SK-N-SH (cell line): Measurements from ENCODE around the gene LRP5. TPM values are rescaled to one million over a fixed set of nuclear protein-coding genes. Genes with fewer than 3 reads are reported as not detected.

Experiments used
- CTCF ChIA-PET: fragments of 300-600, 350-600 bp; formaldehyde crosslinking; extraction: SDS; loops from one replicate; lab custom pipeline; 2021; lab: Yijun Ruan, JAX
- POLR2A ChIA-PET: fragments of 350-600 bp; sonication (Branson Sonifier 250); formaldehyde crosslinking; extraction: SDS; loops from one replicate; lab custom pipeline; 2020; ENCODE audit warnings: antibody characterized with exemption, inconsistent platforms; lab: Yijun Ruan, JAX
- DNase-seq: peaks from one replicate; pipeline ENCODE4 v3.0.0; 2012
- H2AFZ ChIP-seq: fragments of 200-600 bp; sonication (generic); 2 replicates; pipeline ENCODE4 v1.8.1; 2016; ENCODE audit warnings: antibody characterized with exemption, mild to moderate bottlenecking, low read depth
- H3F3A ChIP-seq: fragments of 200-600 bp; sonication (generic); replicated peaks from 2 replicates; pipeline ENCODE3; 2016; ENCODE audit warnings: antibody characterized with exemption, mild to moderate bottlenecking; ENCODE audit not compliant: insufficient read depth
- H3K27ac ChIP-seq, 2 experiments: fragments of 200-500 bp in 1 of 2; fragments of 200-600 bp in 1 of 2; sonication (Bioruptor generic) in 1 of 2; sonication (generic), shearing (Covaris generic) in 1 of 2; 2 replicates each; pipeline versions ENCODE4 v1.5.1 to v1.6.1; 2014 to 2016; ENCODE audit warnings: low read depth in 2 of 2, inconsistent platforms in 1 of 2, low read length in 1 of 2, mild to moderate bottlenecking in 1 of 2, mixed read lengths in 1 of 2
- H3K27me3 ChIP-seq: fragments of 200-600 bp; sonication (generic), shearing (Covaris generic); 2 replicates; pipeline ENCODE4 v1.6.1; 2016; ENCODE audit warnings: mixed run types; ENCODE audit not compliant: insufficient read depth
- H3K36me3 ChIP-seq, 2 experiments: fragments of 200-500 bp in 1 of 2; fragments of 200-600 bp in 1 of 2; sonication (Bioruptor generic) in 1 of 2; sonication (generic) in 1 of 2; replicated peaks in 1 of 2; 2 replicates each; pipeline versions ENCODE3 to v1.5.1; 2014 to 2016; ENCODE audit warnings: low read length in 1 of 2, mild to moderate bottlenecking in 1 of 2; ENCODE audit not compliant: insufficient read depth in 2 of 2, control insufficient read depth in 1 of 2
- H3K4me1 ChIP-seq, 2 experiments: fragments of 200-500 bp in 1 of 2; fragments of 200-600 bp in 1 of 2; sonication (Bioruptor generic) in 1 of 2; sonication (generic), shearing (Covaris generic) in 1 of 2; 2 replicates each; pipeline versions ENCODE4 v1.5.1 to v1.6.1; 2014 to 2016; ENCODE audit warnings: low read depth in 1 of 2, low read length in 1 of 2, mixed run types in 1 of 2; ENCODE audit not compliant: insufficient read depth in 2 of 2, control insufficient read depth in 1 of 2
- H3K4me2 ChIP-seq: fragments of 200-600 bp; sonication (generic), shearing (Covaris generic); 2 replicates; pipeline ENCODE4 v1.6.1; 2017; ENCODE audit warnings: mixed run types
- H3K4me3 ChIP-seq, 2 experiments: fragments of 200-500 bp in 1 of 2; fragments of 200-600 bp in 1 of 2; sonication (Bioruptor generic) in 1 of 2; sonication (generic), shearing (Covaris generic) in 1 of 2; 2 replicates each; pipeline versions ENCODE4 v1.5.1 to v1.8.1; 2014 to 2016; ENCODE audit warnings: low read depth in 2 of 2, inconsistent platforms in 1 of 2, low read length in 1 of 2, mild to moderate bottlenecking in 1 of 2, mixed read lengths in 1 of 2, moderate library complexity in 1 of 2
- H3K79me2 ChIP-seq: fragments of 200-600 bp; sonication (generic); 2 replicates; pipeline ENCODE4 v1.8.1; 2017; ENCODE audit warnings: mild to moderate bottlenecking; ENCODE audit not compliant: insufficient read depth
- H3K9ac ChIP-seq: fragments of 200-600 bp; sonication (generic); 2 replicates; pipeline ENCODE4 v1.6.1; 2017; ENCODE audit warnings: mixed run types
- H3K9me2 ChIP-seq: fragments of 200-600 bp; sonication (generic); 2 replicates; pipeline ENCODE4 v1.6.1; 2017; ENCODE audit warnings: mixed run types
- H3K9me3 ChIP-seq: fragments of 200-600 bp; sonication (generic); 2 replicates; pipeline ENCODE4 v1.6.1; 2017; ENCODE audit warnings: mixed run types, mild to moderate bottlenecking, moderate library complexity
- H4K20me1 ChIP-seq: fragments of 200-600 bp; sonication (generic); 2 replicates; pipeline ENCODE4 v1.6.1; 2017; ENCODE audit warnings: mild to moderate bottlenecking, mixed run types; ENCODE audit not compliant: insufficient read depth
- EP300 ChIP-seq, 2 experiments: IDR thresholded peaks; 2 replicates each; pipeline versions ENCODE4 v1.4.0 to v1.6.1; 2012; ENCODE audit warnings: borderline replicate concordance in 1 of 2, low read depth in 1 of 2, low read length in 1 of 2
- FOSL2 ChIP-seq: IDR thresholded peaks from 2 replicates; pipeline ENCODE4 v1.4.0; 2012; ENCODE audit warnings: low read depth, mild to moderate bottlenecking, moderate library complexity, borderline replicate concordance
- FOXJ3 ChIP-seq: sonication (generic); formaldehyde crosslinking; IDR thresholded peaks from 2 replicates; pipeline ENCODE4 v1.5.1; 2020; ENCODE audit warnings: mild to moderate bottlenecking, missing genetic modification reagents
- GABPA ChIP-seq: IDR thresholded peaks from 2 replicates; pipeline ENCODE4 v1.4.0; 2012; ENCODE audit warnings: low read depth, mild to moderate bottlenecking
- MXI1 ChIP-seq: IDR thresholded peaks from 2 replicates; pipeline ENCODE4 v1.6.1; 2012; ENCODE audit warnings: mild to moderate bottlenecking, low read depth, low read length, improper control_type of control experiment
- NRF1 ChIP-seq: IDR thresholded peaks from 2 replicates; pipeline ENCODE4 v1.6.1; 2012; ENCODE audit warnings: low read depth, mild to moderate bottlenecking, low read length
- POLR2AphosphoS5 ChIP-seq: IDR thresholded peaks from 2 replicates; pipeline ENCODE4 v1.6.1; 2012; ENCODE audit warnings: low read depth, low read length
- RAD21 ChIP-seq: IDR thresholded peaks from 2 replicates; pipeline ENCODE4 v1.6.1; 2012; ENCODE audit warnings: mild to moderate bottlenecking, low read length
- RXRA ChIP-seq: IDR thresholded peaks from 2 replicates; pipeline ENCODE4 v1.4.0; 2012; ENCODE audit warnings: low read depth, mild to moderate bottlenecking, borderline replicate concordance
- SIN3A ChIP-seq: IDR thresholded peaks from 2 replicates; pipeline ENCODE4 v1.6.1; 2012; ENCODE audit warnings: low read depth, mild to moderate bottlenecking, low read length, moderate library complexity, borderline replicate concordance
- SMC3 ChIP-seq: IDR thresholded peaks from 2 replicates; pipeline ENCODE4 v1.6.1; 2012; ENCODE audit warnings: low read depth, low read length, improper control_type of control experiment
- WGBS: methylation state at CpG from one replicate; pipeline ENCODE4 v1.1.6; 2017; ENCODE audit warnings: low lambda C conversion rate; 5-methylcytosine and 5-hydroxymethylcytosine counted together
- polyA plus RNA-seq, 3 experiments: library from polyadenylated mRNA; depleted of rRNA; stranded (reverse); fragments of >200 nt; gene quantifications; 2 replicates each; pipeline ENCODE4 v1.2.3, GENCODE V29; 2012
- TF ChIP-seq, protein P1 (sequence below): fragments of 200-600 bp; sonication (generic); IDR thresholded peaks from 2 replicates; pipeline ENCODE4 v1.6.1; 2017; ENCODE audit warnings: antibody characterized with exemption, mild to moderate bottlenecking, moderate library complexity
- TF ChIP-seq, protein P2 (sequence below): fragments of 150-350 bp; IDR thresholded peaks from 2 replicates; pipeline ENCODE4 v1.6.1; 2017; ENCODE audit warnings: antibody characterized with exemption, low read length, low read depth, borderline replicate concordance

LRP5 gene
- polyA plus RNA-seq, 1 of the 3 experiments (the other 2 are of a cell fraction) = 15.0 TPM

DNA sequence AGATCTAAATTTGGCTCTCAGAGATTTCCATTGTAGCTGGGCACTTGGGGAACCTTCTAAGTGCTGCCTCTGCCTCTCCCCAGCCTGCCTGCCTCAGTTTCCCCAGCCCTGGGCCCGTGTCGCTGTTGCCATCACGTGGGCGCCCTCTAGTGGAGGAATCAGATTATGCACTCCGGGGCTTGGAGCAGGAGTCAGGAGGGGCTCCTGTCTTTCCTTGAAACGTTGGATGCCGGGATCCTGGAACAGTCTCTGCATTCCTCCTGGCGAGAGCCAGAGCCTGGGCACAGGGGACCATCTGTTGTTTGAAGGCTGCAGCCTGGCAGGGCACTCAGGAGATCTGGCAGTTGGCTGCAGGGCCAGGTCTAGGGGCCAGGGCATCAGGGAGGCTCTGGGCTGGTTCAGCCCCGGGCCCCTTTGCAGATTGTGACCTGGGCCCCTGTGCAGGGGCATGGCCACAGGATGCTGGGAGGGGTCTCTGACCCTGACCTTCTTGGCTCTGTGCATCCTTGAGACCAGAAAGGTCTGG is 71.6 kb downstream of the LRP5 start:
- Histone ChIP-seq H3K79me2 (no peaks in the 10 kb centered on the region), H3F3A (no peaks in the 10 kb centered on the region), H4K20me1 (0 out of 2 replicates have a peak, but pooled peaks cover 6% of the 10 kb centered on the region), H2AFZ (no peak overlapping the region), H3K27ac (no peak overlapping the region; a peak in 1 of 4 replicates), H3K27me3 (no peaks in the 10 kb centered on the region), H3K9me3 (no peaks in the 10 kb centered on the region), H3K4me2 (no peak overlapping the region), H3K4me3 (peak overlapping the region in 1 of 2 experiments; percentile 33; a peak in 1 of 4 replicates), H3K4me1 (peaks cover 0 to 16% of the 10 kb centered on the region in 2 experiments; a peak in 1 of 4 replicates), H3K9ac (no peak overlapping the region), H3K36me3 (peaks cover 4 to 7% of the 10 kb centered on the region in 2 experiments), H3K9me2 (no peaks in the 10 kb centered on the region)
- POLR2A ChIA-PET = no interaction called here
- CTCF ChIA-PET = interaction anchor here (0.6 to 6.8 kb wide), 23 partner anchors 11 to 127 kb away, joined by 3 to 49 read pairs (median 4); partner anchors contain the start of gene C11orf24
- peak; percentile 87 for DNase-seq
- TF ChIP-seq SMC3 (peak; percentile 84), MXI1 (no peak), RAD21 (peak; percentile 89)
- TF ChIP-seq, protein P1, sequence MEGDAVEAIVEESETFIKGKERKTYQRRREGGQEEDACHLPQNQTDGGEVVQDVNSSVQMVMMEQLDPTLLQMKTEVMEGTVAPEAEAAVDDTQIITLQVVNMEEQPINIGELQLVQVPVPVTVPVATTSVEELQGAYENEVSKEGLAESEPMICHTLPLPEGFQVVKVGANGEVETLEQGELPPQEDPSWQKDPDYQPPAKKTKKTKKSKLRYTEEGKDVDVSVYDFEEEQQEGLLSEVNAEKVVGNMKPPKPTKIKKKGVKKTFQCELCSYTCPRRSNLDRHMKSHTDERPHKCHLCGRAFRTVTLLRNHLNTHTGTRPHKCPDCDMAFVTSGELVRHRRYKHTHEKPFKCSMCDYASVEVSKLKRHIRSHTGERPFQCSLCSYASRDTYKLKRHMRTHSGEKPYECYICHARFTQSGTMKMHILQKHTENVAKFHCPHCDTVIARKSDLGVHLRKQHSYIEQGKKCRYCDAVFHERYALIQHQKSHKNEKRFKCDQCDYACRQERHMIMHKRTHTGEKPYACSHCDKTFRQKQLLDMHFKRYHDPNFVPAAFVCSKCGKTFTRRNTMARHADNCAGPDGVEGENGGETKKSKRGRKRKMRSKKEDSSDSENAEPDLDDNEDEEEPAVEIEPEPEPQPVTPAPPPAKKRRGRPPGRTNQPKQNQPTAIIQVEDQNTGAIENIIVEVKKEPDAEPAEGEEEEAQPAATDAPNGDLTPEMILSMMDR = peak; percentile 98
- 2% methylated on average over 6 of the region's 9 CpGs for WGBS

DNA sequence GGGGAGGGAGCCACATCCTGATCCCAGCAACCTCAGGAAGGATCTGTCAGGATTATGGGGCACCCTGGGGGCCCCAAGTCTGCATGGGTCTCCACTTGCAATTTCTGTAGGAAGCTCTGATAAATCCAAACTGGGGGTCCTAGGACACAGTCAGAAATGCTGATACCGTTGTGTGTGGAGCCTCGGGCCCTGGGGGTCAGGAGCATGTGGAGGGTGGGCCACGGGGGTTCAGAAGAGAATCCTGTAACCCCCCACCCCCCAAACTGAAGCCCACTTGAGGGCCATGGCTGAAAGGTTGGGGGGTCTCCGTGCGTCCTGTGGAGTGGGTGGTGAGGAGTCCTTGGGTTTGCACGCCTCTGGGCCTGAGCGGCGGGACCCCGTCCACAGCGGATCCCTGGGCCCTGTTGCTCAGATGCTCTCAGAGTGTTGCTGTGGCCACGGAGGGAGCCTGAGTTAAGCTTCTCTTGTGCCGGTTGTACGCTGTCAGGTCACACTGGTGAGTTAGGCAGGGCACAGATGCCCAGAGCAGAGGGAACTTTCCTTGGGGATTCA is 72.2 kb downstream of the LRP5 start:
- Histone ChIP-seq H3K4me3 (no peak overlapping the region), H3F3A (no peaks in the 10 kb centered on the region), H3K9me3 (no peaks in the 10 kb centered on the region), H3K9ac (no peak overlapping the region), H3K79me2 (no peaks in the 10 kb centered on the region), H3K4me2 (no peak overlapping the region), H3K9me2 (no peaks in the 10 kb centered on the region), H3K4me1 (peaks cover 0 to 16% of the 10 kb centered on the region in 2 experiments; a peak in 1 of 4 replicates), H3K36me3 (peaks cover 4 to 7% of the 10 kb centered on the region in 2 experiments), H3K27ac (no peak overlapping the region; a peak in 1 of 4 replicates), H3K27me3 (no peaks in the 10 kb centered on the region), H4K20me1 (0 out of 2 replicates have a peak, but pooled peaks cover 6% of the 10 kb centered on the region), H2AFZ (no peak overlapping the region)
- no peak for DNase-seq
- ChIA-PET CTCF (interaction anchor here (0.6 to 6.8 kb wide), 11 partner anchors 8 to 127 kb away, joined by 3 to 49 read pairs (median 4); no protein-coding TSS in a partner anchor), POLR2A (no interaction called here)
- TF ChIP-seq POLR2AphosphoS5 (no peak), EP300 (IDR thresholded peaks at IDR 0.05; ENCODE audit: borderline replicate concordance in 1 of 2, low read depth in 1 of 2, low read length in 1 of 2) (no peak), FOXJ3 (no peak), RXRA (no peak), SIN3A (no peak), NRF1 (no peak), GABPA (no peak), FOSL2 (no peak)
- TF ChIP-seq, protein P2, sequence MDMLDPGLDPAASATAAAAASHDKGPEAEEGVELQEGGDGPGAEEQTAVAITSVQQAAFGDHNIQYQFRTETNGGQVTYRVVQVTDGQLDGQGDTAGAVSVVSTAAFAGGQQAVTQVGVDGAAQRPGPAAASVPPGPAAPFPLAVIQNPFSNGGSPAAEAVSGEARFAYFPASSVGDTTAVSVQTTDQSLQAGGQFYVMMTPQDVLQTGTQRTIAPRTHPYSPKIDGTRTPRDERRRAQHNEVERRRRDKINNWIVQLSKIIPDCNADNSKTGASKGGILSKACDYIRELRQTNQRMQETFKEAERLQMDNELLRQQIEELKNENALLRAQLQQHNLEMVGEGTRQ = no peak
- TF ChIP-seq, protein P1 = no peak
- WGBS = 91% methylated on average over 13 of the region's 13 CpGs
